ENCODE data around the gene NEB.
"Not testable (repeated sequence)": the region's sequence is repeated elsewhere in the genome, so short reads cannot be mapped to it uniquely, and the experiment has no call there.

GRCh38 chr2:151596903-151597608 lies 137.2 kb downstream of the NEB start:
- TF ChIP-seq, protein P1, sequence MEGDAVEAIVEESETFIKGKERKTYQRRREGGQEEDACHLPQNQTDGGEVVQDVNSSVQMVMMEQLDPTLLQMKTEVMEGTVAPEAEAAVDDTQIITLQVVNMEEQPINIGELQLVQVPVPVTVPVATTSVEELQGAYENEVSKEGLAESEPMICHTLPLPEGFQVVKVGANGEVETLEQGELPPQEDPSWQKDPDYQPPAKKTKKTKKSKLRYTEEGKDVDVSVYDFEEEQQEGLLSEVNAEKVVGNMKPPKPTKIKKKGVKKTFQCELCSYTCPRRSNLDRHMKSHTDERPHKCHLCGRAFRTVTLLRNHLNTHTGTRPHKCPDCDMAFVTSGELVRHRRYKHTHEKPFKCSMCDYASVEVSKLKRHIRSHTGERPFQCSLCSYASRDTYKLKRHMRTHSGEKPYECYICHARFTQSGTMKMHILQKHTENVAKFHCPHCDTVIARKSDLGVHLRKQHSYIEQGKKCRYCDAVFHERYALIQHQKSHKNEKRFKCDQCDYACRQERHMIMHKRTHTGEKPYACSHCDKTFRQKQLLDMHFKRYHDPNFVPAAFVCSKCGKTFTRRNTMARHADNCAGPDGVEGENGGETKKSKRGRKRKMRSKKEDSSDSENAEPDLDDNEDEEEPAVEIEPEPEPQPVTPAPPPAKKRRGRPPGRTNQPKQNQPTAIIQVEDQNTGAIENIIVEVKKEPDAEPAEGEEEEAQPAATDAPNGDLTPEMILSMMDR (IDR thresholded peaks at IDR 0.05), result not testable (repeated sequence)
- TF ChIP-seq POLR2A (IDR thresholded peaks at IDR 0.05), result not testable (repeated sequence)

All from transverse colon (tissue), 3 donors.